Skeletal muscle tissue (tissue), 2 donors: ENCODE measurements around the gene ADCY7. TPM values are rescaled to one million over a fixed set of nuclear protein-coding genes. Genes with fewer than 3 reads are reported as not detected.

Experiments used
- small RNA-seq: library from RNA; depleted of rRNA; stranded (forward); fragments of <200 nt; gene quantifications from one replicate; pipeline ENCODE3, GENCODE V24; 2014
- total RNA-seq: library from RNA; depleted of rRNA; stranded (reverse); fragments of >200 nt; gene quantifications from one replicate; pipeline ENCODE4 v1.2.3, GENCODE V29; 2014

The ADCY7 gene
- total RNA-seq, 1 donor from 2014 or later, result 9.4 TPM

Small RNAs within 50 kb of the gene (small RNA-seq; reads per million reads assigned to genes)
- not detected for gene MIR6771

Other genes starting within 250 kb of the ADCY7 start
- gene CNEP1R1, start 241.3 kb upstream of the ADCY7 start, total RNA-seq, result 34.4 TPM
- gene HEATR3, start 200.6 kb upstream of the ADCY7 start, total RNA-seq, result 25.1 TPM
- 5.7 TPM for gene TENT4B, start 113.2 kb upstream of the ADCY7 start, total RNA-seq
- gene BRD7, start 102.4 kb downstream of the ADCY7 start, total RNA-seq, result 32.9 TPM